SK-N-SH (cell line): Measurements from ENCODE around the gene SKI. TPM values are rescaled to one million over a fixed set of nuclear protein-coding genes. Genes with fewer than 3 reads are reported as not detected.

ENCODE experiments used
- CTCF ChIA-PET: fragments of 300-600, 350-600 bp; formaldehyde crosslinking; extraction: SDS; loops from one replicate; lab custom pipeline; 2021; lab: Yijun Ruan, JAX
- POLR2A ChIA-PET: fragments of 350-600 bp; sonication (Branson Sonifier 250); formaldehyde crosslinking; extraction: SDS; loops from one replicate; lab custom pipeline; 2020; ENCODE audit warnings: antibody characterized with exemption, inconsistent platforms; lab: Yijun Ruan, JAX
- DNase-seq: peaks from one replicate; pipeline ENCODE4 v3.0.0; 2012
- H2AFZ ChIP-seq: fragments of 200-600 bp; sonication (generic); 2 replicates; pipeline ENCODE4 v1.8.1; 2016; ENCODE audit warnings: antibody characterized with exemption, mild to moderate bottlenecking, low read depth
- H3F3A ChIP-seq: fragments of 200-600 bp; sonication (generic); replicated peaks from 2 replicates; pipeline ENCODE3; 2016; ENCODE audit warnings: antibody characterized with exemption, mild to moderate bottlenecking; ENCODE audit not compliant: insufficient read depth
- H3K27ac ChIP-seq, 2 experiments: fragments of 200-500 bp in 1 of 2; fragments of 200-600 bp in 1 of 2; sonication (Bioruptor generic) in 1 of 2; sonication (generic), shearing (Covaris generic) in 1 of 2; 2 replicates each; pipeline versions ENCODE4 v1.5.1 to v1.6.1; 2014 to 2016; ENCODE audit warnings: low read depth in 2 of 2, inconsistent platforms in 1 of 2, low read length in 1 of 2, mild to moderate bottlenecking in 1 of 2, mixed read lengths in 1 of 2
- H3K27me3 ChIP-seq: fragments of 200-600 bp; sonication (generic), shearing (Covaris generic); 2 replicates; pipeline ENCODE4 v1.6.1; 2016; ENCODE audit warnings: mixed run types; ENCODE audit not compliant: insufficient read depth
- H3K36me3 ChIP-seq, 2 experiments: fragments of 200-500 bp in 1 of 2; fragments of 200-600 bp in 1 of 2; sonication (Bioruptor generic) in 1 of 2; sonication (generic) in 1 of 2; replicated peaks in 1 of 2; 2 replicates each; pipeline versions ENCODE3 to v1.5.1; 2014 to 2016; ENCODE audit warnings: low read length in 1 of 2, mild to moderate bottlenecking in 1 of 2; ENCODE audit not compliant: insufficient read depth in 2 of 2, control insufficient read depth in 1 of 2
- H3K4me1 ChIP-seq, 2 experiments: fragments of 200-500 bp in 1 of 2; fragments of 200-600 bp in 1 of 2; sonication (Bioruptor generic) in 1 of 2; sonication (generic), shearing (Covaris generic) in 1 of 2; 2 replicates each; pipeline versions ENCODE4 v1.5.1 to v1.6.1; 2014 to 2016; ENCODE audit warnings: low read depth in 1 of 2, low read length in 1 of 2, mixed run types in 1 of 2; ENCODE audit not compliant: insufficient read depth in 2 of 2, control insufficient read depth in 1 of 2
- H3K4me2 ChIP-seq: fragments of 200-600 bp; sonication (generic), shearing (Covaris generic); 2 replicates; pipeline ENCODE4 v1.6.1; 2017; ENCODE audit warnings: mixed run types
- H3K4me3 ChIP-seq, 2 experiments: fragments of 200-500 bp in 1 of 2; fragments of 200-600 bp in 1 of 2; sonication (Bioruptor generic) in 1 of 2; sonication (generic), shearing (Covaris generic) in 1 of 2; 2 replicates each; pipeline versions ENCODE4 v1.5.1 to v1.8.1; 2014 to 2016; ENCODE audit warnings: low read depth in 2 of 2, inconsistent platforms in 1 of 2, low read length in 1 of 2, mild to moderate bottlenecking in 1 of 2, mixed read lengths in 1 of 2, moderate library complexity in 1 of 2
- H3K79me2 ChIP-seq: fragments of 200-600 bp; sonication (generic); 2 replicates; pipeline ENCODE4 v1.8.1; 2017; ENCODE audit warnings: mild to moderate bottlenecking; ENCODE audit not compliant: insufficient read depth
- H3K9ac ChIP-seq: fragments of 200-600 bp; sonication (generic); 2 replicates; pipeline ENCODE4 v1.6.1; 2017; ENCODE audit warnings: mixed run types
- H3K9me2 ChIP-seq: fragments of 200-600 bp; sonication (generic); 2 replicates; pipeline ENCODE4 v1.6.1; 2017; ENCODE audit warnings: mixed run types
- H3K9me3 ChIP-seq: fragments of 200-600 bp; sonication (generic); 2 replicates; pipeline ENCODE4 v1.6.1; 2017; ENCODE audit warnings: mixed run types, mild to moderate bottlenecking, moderate library complexity
- H4K20me1 ChIP-seq: fragments of 200-600 bp; sonication (generic); 2 replicates; pipeline ENCODE4 v1.6.1; 2017; ENCODE audit warnings: mild to moderate bottlenecking, mixed run types; ENCODE audit not compliant: insufficient read depth
- FOXM1 ChIP-seq: IDR thresholded peaks from 2 replicates; pipeline ENCODE4 v1.4.0; 2012; ENCODE audit warnings: low read depth, mild to moderate bottlenecking
- GATA2 ChIP-seq: sonication (generic); formaldehyde crosslinking; IDR thresholded peaks from 2 replicates; pipeline ENCODE4 v1.5.0; 2020; ENCODE audit warnings: mild to moderate bottlenecking, missing genetic modification reagents
- MEF2A ChIP-seq: IDR thresholded peaks from 2 replicates; pipeline ENCODE4 v1.4.0; 2012; ENCODE audit warnings: low read depth, borderline replicate concordance
- NFIC ChIP-seq: IDR thresholded peaks from 2 replicates; pipeline ENCODE4 v1.4.0; 2012; ENCODE audit warnings: borderline replicate concordance
- POLR2AphosphoS5 ChIP-seq: IDR thresholded peaks from 2 replicates; pipeline ENCODE4 v1.6.1; 2012; ENCODE audit warnings: low read depth, low read length
- RCOR1 ChIP-seq: fragments of 150-350 bp; IDR thresholded peaks from 2 replicates; pipeline ENCODE4 v1.6.1; 2017; ENCODE audit warnings: antibody characterized with exemption, low read length
- RFX5 ChIP-seq: IDR thresholded peaks from 2 replicates; pipeline ENCODE4 v1.6.1; 2012; ENCODE audit warnings: mild to moderate bottlenecking, improper control_type of control experiment, low read length
- RXRA ChIP-seq: IDR thresholded peaks from 2 replicates; pipeline ENCODE4 v1.4.0; 2012; ENCODE audit warnings: low read depth, mild to moderate bottlenecking, borderline replicate concordance
- SIN3A ChIP-seq: IDR thresholded peaks from 2 replicates; pipeline ENCODE4 v1.6.1; 2012; ENCODE audit warnings: low read depth, mild to moderate bottlenecking, low read length, moderate library complexity, borderline replicate concordance
- SMC3 ChIP-seq: IDR thresholded peaks from 2 replicates; pipeline ENCODE4 v1.6.1; 2012; ENCODE audit warnings: low read depth, low read length, improper control_type of control experiment
- WGBS: methylation state at CpG from one replicate; pipeline ENCODE4 v1.1.6; 2017; ENCODE audit warnings: low lambda C conversion rate; 5-methylcytosine and 5-hydroxymethylcytosine counted together
- polyA plus RNA-seq, 3 experiments: library from polyadenylated mRNA; depleted of rRNA; stranded (reverse); fragments of >200 nt; gene quantifications; 2 replicates each; pipeline ENCODE4 v1.2.3, GENCODE V29; 2012
- TF ChIP-seq, protein P1 (sequence below): IDR thresholded peaks from 2 replicates; pipeline ENCODE4 v1.4.0; 2012; ENCODE audit warnings: low read depth
- TF ChIP-seq, protein P2 (sequence below): fragments of 150-350 bp; IDR thresholded peaks from 2 replicates; pipeline ENCODE4 v1.6.1; 2017; ENCODE audit warnings: antibody characterized with exemption, low read length, low read depth, borderline replicate concordance
- TF ChIP-seq, protein P3 (sequence below): fragments of 150-350 bp; IDR thresholded peaks from 2 replicates; pipeline ENCODE4 v1.6.1; 2016; ENCODE audit warnings: mild to moderate bottlenecking, low read depth, low read length

SKI gene
- polyA plus RNA-seq, 1 of the 3 experiments (the other 2 are of a cell fraction): 7.2 TPM

DNA sequence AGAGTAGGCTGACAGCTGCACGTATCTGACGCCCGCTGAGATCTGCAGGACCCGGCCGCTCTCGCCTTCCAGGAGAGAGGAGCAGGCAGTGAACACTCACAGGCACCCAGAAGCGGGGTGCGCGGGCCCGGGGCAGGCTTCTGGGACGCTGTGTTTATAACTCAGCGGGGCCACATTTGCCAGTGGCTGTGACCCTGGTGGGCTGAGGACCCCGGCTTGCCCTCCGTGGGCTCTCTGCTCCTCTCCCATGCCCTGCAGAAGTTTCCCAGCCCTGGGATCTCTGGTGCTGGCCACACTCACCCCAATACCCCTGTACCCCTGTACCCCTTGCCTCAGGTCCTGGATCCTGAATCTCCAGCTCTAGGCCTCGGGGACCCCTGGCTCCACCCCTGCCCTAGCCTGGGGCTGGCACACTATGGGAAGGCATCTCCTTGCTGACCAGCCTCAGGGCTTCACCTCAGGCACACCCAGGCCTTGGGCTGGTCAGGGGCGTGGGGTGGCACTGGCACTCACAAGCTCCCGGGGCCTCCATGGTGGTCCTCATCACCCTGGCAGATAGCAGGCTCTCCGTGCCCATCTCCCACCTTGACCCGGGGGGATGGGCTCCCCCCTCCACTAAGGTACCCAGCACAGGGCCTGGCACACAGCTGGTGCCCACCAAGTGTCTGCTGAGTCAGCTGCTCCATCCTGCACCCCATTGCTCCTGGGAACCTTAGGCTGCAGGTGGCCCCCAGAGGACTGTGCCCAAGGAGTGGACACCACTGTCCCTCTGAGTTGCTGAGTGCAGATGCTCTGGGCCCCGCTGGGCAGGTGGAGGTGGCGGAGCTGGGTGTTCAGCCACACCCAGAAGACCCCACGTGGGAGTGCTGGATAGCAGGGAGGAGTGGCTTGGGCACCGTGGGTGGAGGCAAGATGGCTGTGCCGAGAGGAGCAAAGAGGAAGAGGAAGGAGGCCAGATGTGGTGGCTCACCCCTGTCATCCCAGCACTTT is 130.8 kb downstream of the SKI start:
- Histone ChIP-seq H3K4me3 (no peak overlapping the region), H3K9me3 (0 out of 2 replicates have a peak, but pooled peaks cover 2% of the 10 kb centered on the region), H3K27me3 (no peaks in the 10 kb centered on the region), H3K4me2 (no peak overlapping the region), H3K36me3 (no peaks in the 10 kb centered on the region), H3K27ac (no peak overlapping the region), H4K20me1 (no peaks in the 10 kb centered on the region), H3K9ac (no peak overlapping the region), H3K9me2 (no peaks in the 10 kb centered on the region), H3K79me2 (no peaks in the 10 kb centered on the region), H2AFZ (no peak overlapping the region), H3K4me1 (no peaks in the 10 kb centered on the region), H3F3A (no peaks in the 10 kb centered on the region)
- TF ChIP-seq POLR2AphosphoS5: no peak
- no peak for TF ChIP-seq RCOR1
- no peak for TF ChIP-seq NFIC
- TF ChIP-seq FOXM1: no peak
- TF ChIP-seq, protein P1, sequence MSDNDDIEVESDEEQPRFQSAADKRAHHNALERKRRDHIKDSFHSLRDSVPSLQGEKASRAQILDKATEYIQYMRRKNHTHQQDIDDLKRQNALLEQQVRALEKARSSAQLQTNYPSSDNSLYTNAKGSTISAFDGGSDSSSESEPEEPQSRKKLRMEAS: no peak
- TF ChIP-seq SMC3: no peak
- TF ChIP-seq MEF2A: no peak
- TF ChIP-seq RFX5: no peak
- TF ChIP-seq, protein P2, sequence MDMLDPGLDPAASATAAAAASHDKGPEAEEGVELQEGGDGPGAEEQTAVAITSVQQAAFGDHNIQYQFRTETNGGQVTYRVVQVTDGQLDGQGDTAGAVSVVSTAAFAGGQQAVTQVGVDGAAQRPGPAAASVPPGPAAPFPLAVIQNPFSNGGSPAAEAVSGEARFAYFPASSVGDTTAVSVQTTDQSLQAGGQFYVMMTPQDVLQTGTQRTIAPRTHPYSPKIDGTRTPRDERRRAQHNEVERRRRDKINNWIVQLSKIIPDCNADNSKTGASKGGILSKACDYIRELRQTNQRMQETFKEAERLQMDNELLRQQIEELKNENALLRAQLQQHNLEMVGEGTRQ: no peak
- TF ChIP-seq RXRA: no peak
- TF ChIP-seq, protein P3, sequence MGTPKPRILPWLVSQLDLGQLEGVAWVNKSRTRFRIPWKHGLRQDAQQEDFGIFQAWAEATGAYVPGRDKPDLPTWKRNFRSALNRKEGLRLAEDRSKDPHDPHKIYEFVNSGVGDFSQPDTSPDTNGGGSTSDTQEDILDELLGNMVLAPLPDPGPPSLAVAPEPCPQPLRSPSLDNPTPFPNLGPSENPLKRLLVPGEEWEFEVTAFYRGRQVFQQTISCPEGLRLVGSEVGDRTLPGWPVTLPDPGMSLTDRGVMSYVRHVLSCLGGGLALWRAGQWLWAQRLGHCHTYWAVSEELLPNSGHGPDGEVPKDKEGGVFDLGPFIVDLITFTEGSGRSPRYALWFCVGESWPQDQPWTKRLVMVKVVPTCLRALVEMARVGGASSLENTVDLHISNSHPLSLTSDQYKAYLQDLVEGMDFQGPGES: no peak
- TF ChIP-seq GATA2 (CRISPR knock-in tag): no peak
- no peak for TF ChIP-seq SIN3A
- WGBS: 92% methylated on average over 21 of the region's 24 CpGs
- ChIA-PET CTCF (interaction anchor here (1.4 kb wide), 1 partner anchor 22 kb away, joined by 4 read pairs; no protein-coding TSS in a partner anchor), POLR2A (no interaction called here)
- no peak for DNase-seq

Other genes starting within 250 kb of the SKI start
- not detected in 2 replicates for gene CFAP74, start 224.5 kb upstream of the SKI start, polyA plus RNA-seq (2012; rRNA removed)
- gene GABRD, start 209.0 kb upstream of the SKI start, polyA plus RNA-seq (2012; rRNA removed): 0.07 and 0.10 TPM in 2 replicates
- 20.1 and 24.2 TPM in 2 replicates for gene PRKCZ, start 177.9 kb upstream of the SKI start, polyA plus RNA-seq (2012; rRNA removed)
- gene FAAP20, start 33.5 kb upstream of the SKI start, polyA plus RNA-seq (2012; rRNA removed): 35.6 and 58.3 TPM in 2 replicates
- 13.7 and 16.3 TPM in 2 replicates for gene MORN1, start 163.2 kb downstream of the SKI start, polyA plus RNA-seq (2012; rRNA removed)
- 181 and 189 TPM in 2 replicates for gene RER1, start 163.5 kb downstream of the SKI start, polyA plus RNA-seq (2012; rRNA removed)
- gene PEX10, start 184.2 kb downstream of the SKI start, polyA plus RNA-seq (2012; rRNA removed): 25.7 and 28.6 TPM in 2 replicates
- 0.08 and 0.18 TPM in 2 replicates for gene PLCH2, start 248.0 kb downstream of the SKI start, polyA plus RNA-seq (2012; rRNA removed)